Lower leg skin (tissue), 4 donors: ENCODE results near the gene ADM2. TPM values are rescaled to one million over a fixed set of nuclear protein-coding genes. Genes with fewer than 3 reads are reported as not detected.

Experiments used
- DNase-seq, 2 donors: peaks; one replicate each; pipeline ENCODE4 v3.0.0-alpha.2; 2019; ENCODE audit warnings: low spot score in 2 of 2
- H3K4me3 ChIP-seq: fragments of 200-600 bp; sonication (generic); 2 replicates; pipeline ENCODE4 v1.5.1; 2017; ENCODE audit warnings: mild to moderate bottlenecking, low read depth; ENCODE audit not compliant: poor library complexity, severe bottlenecking
- CTCF ChIP-seq, 3 donors: fragments of 450-650 bp; IDR thresholded peaks; one replicate each; pipeline ENCODE4 v1.5.1; 2016; ENCODE audit warnings: antibody characterized with exemption in 3 of 3, mild to moderate bottlenecking in 3 of 3, moderate library complexity in 2 of 3
- POLR2A ChIP-seq, 2 donors: fragments of 450-650 bp; IDR thresholded peaks; one replicate each; pipeline ENCODE4 v1.6.1; 2016 to 2017; ENCODE audit warnings: antibody characterized with exemption in 2 of 2, mild to moderate bottlenecking in 1 of 2, moderate library complexity in 1 of 2
- WGBS, 2 donors: methylation state at CpG; one replicate each; pipeline ENCODE4 v1.1.5; 2018; 5-methylcytosine and 5-hydroxymethylcytosine counted together
- intact Hi-C: fragments of 100-400 bp; cut with DNase I; formaldehyde crosslinking; loops from one replicate; pipeline ENCODE4 v1.15.0; 2023; ENCODE audit warnings: low total_unique reads
- total RNA-seq, 4 donors: library from RNA; depleted of rRNA; stranded (reverse); fragments of >200 nt; gene quantifications; one replicate each; pipeline ENCODE4 v1.1.0, GENCODE V29; 2016

The ADM2 gene
- total RNA-seq, 4 donors from 2014 or later: 0.19 to 0.56 (median 0.52) TPM; not detected in 1

- no peak overlapping the region for H3K4me3 ChIP-seq
- TF ChIP-seq CTCF (IDR thresholded peaks at IDR 0.05) (no peak), POLR2A (IDR thresholded peaks at IDR 0.05) (no peak)
- no peak for DNase-seq
- intact Hi-C loops: no loop called here
- 77 to 90% methylated on average over 21 to 26 of the region's 27 CpGs for WGBS, 2 donors
Observed at GRCh38 chr22:50447576-50448551, 33.5 kb upstream of the ADM2 start.

GRCh38 chr22:50452649-50453048 lies 28.7 kb upstream of the ADM2 start:
- intact Hi-C loops: no loop called here
- WGBS, 2 donors: 77 to 91% methylated on average over 5 of the region's 5 CpGs
- DNase-seq: no peak
- TF ChIP-seq POLR2A (IDR thresholded peaks at IDR 0.05): no peak
- no peak overlapping the region for H3K4me3 ChIP-seq

GRCh38 chr22:50454556-50455075 lies 26.7 kb upstream of the ADM2 start:
- H3K4me3 ChIP-seq: no peak overlapping the region
- WGBS, 2 donors: 96% methylated on average over 24 to 27 of the region's 27 CpGs
- no peak for TF ChIP-seq POLR2A (IDR thresholded peaks at IDR 0.05)
- no peak for TF ChIP-seq CTCF (IDR thresholded peaks at IDR 0.05)
- DNase-seq: no peak
- intact Hi-C loops: no loop called here

- TF ChIP-seq POLR2A (IDR thresholded peaks at IDR 0.05) (no peak), CTCF (IDR thresholded peaks at IDR 0.05) (no peak)
- WGBS, 2 donors: 92 to 95% methylated on average over 13 to 15 of the region's 18 CpGs
- no peak for DNase-seq
- intact Hi-C loops: no loop called here
- no peak overlapping the region for H3K4me3 ChIP-seq
Observed at GRCh38 chr22:50455201-50455600, 26.1 kb upstream of the ADM2 start.

- WGBS, 2 donors: 91 to 93% methylated on average over 6 to 9 of the region's 11 CpGs
- intact Hi-C loops: no loop called here
- DNase-seq: no peak
- H3K4me3 ChIP-seq: no peak overlapping the region
- TF ChIP-seq POLR2A (IDR thresholded peaks at IDR 0.05) (no peak), CTCF (IDR thresholded peaks at IDR 0.05) (no peak)
Observed at GRCh38 chr22:50456026-50456425, 25.3 kb upstream of the ADM2 start.

GRCh38 chr22:50456466-50457234 lies 24.7 kb upstream of the ADM2 start:
- intact Hi-C loops: no loop called here
- TF ChIP-seq CTCF (IDR thresholded peaks at IDR 0.05): no peak
- no peak for TF ChIP-seq POLR2A (IDR thresholded peaks at IDR 0.05)
- WGBS, 2 donors: 84 to 90% methylated on average over 20 to 25 of the region's 34 CpGs
- H3K4me3 ChIP-seq: no peak overlapping the region
- DNase-seq: no peak
